ENCODE measurements around the gene GK2. TPM values are rescaled to one million over a fixed set of nuclear protein-coding genes. Genes with fewer than 3 reads are reported as not detected.

Gene GK2
- total RNA-seq, 2 donors from 2014 or later, result 3.9 TPM; not detected in 1

GRCh38 chr4:79413032-79413885 lies 5.2 kb upstream of the GK2 start:
- Histone ChIP-seq H3K27ac (no peak overlapping the region), H3K36me3 (no peaks in the 10 kb centered on the region), H3K4me3 (no peak overlapping the region), H3K9me3 (no peaks in the 10 kb centered on the region), H3K27me3 (replicated peaks; ENCODE audit: insufficient read depth) (no peaks in the 10 kb centered on the region), H3K4me1 (replicated peaks) (no peaks in the 10 kb centered on the region)
- TF ChIP-seq POLR2A (IDR thresholded peaks at IDR 0.05) (no peak), POLR2AphosphoS5 (IDR thresholded peaks at IDR 0.05) (no peak), CTCF (IDR thresholded peaks at IDR 0.05) (no peak)
- intact Hi-C loops (cut with DNase I), result no loop called here
- no peak for DNase-seq (ENCODE audit: low spot score)
- 86% methylated on average over 9 of the region's 9 CpGs for WGBS

GRCh38 chr4:79404666-79405065 lies 3.4 kb downstream of the GK2 start:
- Histone ChIP-seq H3K9me3 (no peaks in the 10 kb centered on the region), H3K27me3 (replicated peaks; ENCODE audit: insufficient read depth) (no peaks in the 10 kb centered on the region), H3K36me3 (no peaks in the 10 kb centered on the region), H3K27ac (no peak overlapping the region), H3K4me1 (replicated peaks) (no peaks in the 10 kb centered on the region), H3K4me3 (no peak overlapping the region)
- DNase-seq (ENCODE audit: low spot score), result no peak
- TF ChIP-seq POLR2AphosphoS5 (IDR thresholded peaks at IDR 0.05) (no peak), CTCF (IDR thresholded peaks at IDR 0.05) (no peak), POLR2A (IDR thresholded peaks at IDR 0.05) (no peak)
- intact Hi-C loops (cut with DNase I), result no loop called here

- H3K4me1 ChIP-seq (replicated peaks), result no peaks in the 10 kb centered on the region
- 97% methylated on average over 1 of the region's 1 CpG for WGBS
- no peak for TF ChIP-seq POLR2A (IDR thresholded peaks at IDR 0.05)
- TF ChIP-seq POLR2AphosphoS5 (IDR thresholded peaks at IDR 0.05), result no peak
- TF ChIP-seq CTCF (IDR thresholded peaks at IDR 0.05), result no peak
Measured at GRCh38 chr4:79403356-79403755, 4.7 kb downstream of the GK2 start.

GRCh38 chr4:79402332-79402851 lies 5.6 kb downstream of the GK2 start:
- Histone ChIP-seq H3K4me1 (replicated peaks) (no peaks in the 10 kb centered on the region), H3K36me3 (no peaks in the 10 kb centered on the region), H3K27me3 (replicated peaks; ENCODE audit: insufficient read depth) (no peaks in the 10 kb centered on the region), H3K4me3 (no peak overlapping the region), H3K9me3 (no peaks in the 10 kb centered on the region), H3K27ac (no peak overlapping the region)
- 64% methylated on average over 1 of the region's 1 CpG for WGBS
- TF ChIP-seq CTCF (IDR thresholded peaks at IDR 0.05) (no peak), POLR2A (IDR thresholded peaks at IDR 0.05) (no peak), POLR2AphosphoS5 (IDR thresholded peaks at IDR 0.05) (no peak)
- DNase-seq (ENCODE audit: low spot score), result no peak
- intact Hi-C loops (cut with DNase I), result no loop called here

More at GRCh38 chr4:79403356-79403755, 4.7 kb downstream of the GK2 start:
- intact Hi-C loops (cut with DNase I), result no loop called here
- Histone ChIP-seq H3K27ac (no peak overlapping the region), H3K36me3 (no peaks in the 10 kb centered on the region), H3K4me3 (no peak overlapping the region), H3K27me3 (replicated peaks; ENCODE audit: insufficient read depth) (no peaks in the 10 kb centered on the region), H3K9me3 (no peaks in the 10 kb centered on the region)
- DNase-seq (ENCODE audit: low spot score), result no peak

- Histone ChIP-seq H3K27me3 (replicated peaks; ENCODE audit: insufficient read depth) (no peaks in the 10 kb centered on the region), H3K9me3 (no peaks in the 10 kb centered on the region), H3K27ac (no peak overlapping the region), H3K4me3 (no peak overlapping the region), H3K4me1 (replicated peaks) (no peaks in the 10 kb centered on the region), H3K36me3 (no peaks in the 10 kb centered on the region)
- DNase-seq (ENCODE audit: low spot score), result no peak
- WGBS, result 51% methylated on average over 1 of the region's 1 CpG
- TF ChIP-seq CTCF (IDR thresholded peaks at IDR 0.05) (no peak), POLR2AphosphoS5 (IDR thresholded peaks at IDR 0.05) (peak; percentile 7)
- intact Hi-C loops (cut with DNase I), result no loop called here
Measured at GRCh38 chr4:79399076-79399475, 9.0 kb downstream of the GK2 start.

Measured in prostate gland (tissue), 2 donors.